Measurements from ENCODE around the gene NACC2.

NACC2 gene

DNA sequence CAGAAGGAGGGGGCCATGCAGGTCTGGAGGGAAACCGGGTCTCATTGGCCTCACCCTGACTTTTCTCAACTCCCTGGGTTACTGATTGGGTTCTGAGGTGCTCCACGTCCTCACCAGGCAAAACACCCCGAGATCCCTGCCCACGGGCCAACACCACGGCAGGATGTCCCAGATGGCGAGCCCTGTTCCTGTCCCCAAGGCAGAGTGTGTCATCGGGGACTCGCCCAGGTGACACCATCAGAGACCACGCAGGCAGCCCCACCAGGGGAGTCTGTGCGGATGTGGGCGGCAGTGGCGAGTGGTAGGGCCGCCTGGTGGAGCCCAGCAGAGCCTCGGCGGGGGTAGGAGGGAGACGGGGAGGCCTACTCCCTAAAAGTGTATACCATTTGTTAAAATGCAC is 74.9 kb downstream of the NACC2 start:
- no peak for DNase-seq

DNA sequence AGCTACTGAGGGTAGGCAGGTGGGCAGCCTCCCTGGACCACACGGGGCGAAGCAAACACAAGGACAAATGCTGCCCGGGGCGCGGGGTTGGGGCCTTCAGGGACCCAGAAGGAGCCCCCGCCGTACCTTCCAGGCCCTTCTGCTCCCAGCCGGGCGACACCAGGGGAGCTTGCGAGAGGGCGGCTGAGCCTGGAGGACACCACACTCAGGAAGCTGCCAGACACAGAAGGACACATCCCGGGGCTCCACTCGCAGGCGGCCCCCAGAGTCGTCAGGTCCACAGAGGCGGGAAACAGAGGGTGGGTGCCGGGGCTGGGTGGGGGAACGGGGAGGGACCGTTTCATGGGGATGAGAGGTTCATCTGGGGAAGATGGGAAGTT is 75.4 kb downstream of the NACC2 start:
- no peak for DNase-seq

DNA sequence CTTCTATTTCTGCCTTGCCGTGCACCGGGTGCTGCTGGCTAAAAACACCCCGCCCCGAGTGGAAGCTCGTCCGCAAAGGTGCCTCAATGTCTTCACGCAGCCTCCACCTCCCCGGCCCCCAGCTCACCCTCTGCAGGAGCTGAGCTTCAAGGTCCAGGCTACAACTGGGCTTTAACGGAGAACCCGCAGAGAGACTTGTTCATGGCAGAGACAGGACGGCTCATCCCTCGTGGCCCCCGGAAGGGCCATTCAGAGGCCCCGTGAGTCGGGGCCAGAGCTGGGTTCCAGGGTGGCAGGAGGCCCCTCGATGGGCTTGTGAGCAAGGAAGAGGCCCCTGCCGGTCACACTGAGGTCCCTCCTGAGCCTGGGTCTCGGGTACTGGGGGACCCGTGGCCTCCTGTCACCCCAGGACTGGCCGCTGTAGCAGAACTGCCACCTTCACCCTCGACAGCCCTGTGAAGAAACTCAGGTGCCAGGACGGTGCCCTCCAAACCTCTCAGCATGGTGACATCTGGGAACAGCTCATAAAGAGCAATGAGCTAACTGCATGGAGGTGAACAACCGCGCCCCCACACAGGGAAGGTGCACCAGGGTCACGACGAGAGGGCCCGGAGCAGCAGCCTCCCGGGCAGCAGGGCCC is 75.9 kb downstream of the NACC2 start:
- no peak for DNase-seq

DNA sequence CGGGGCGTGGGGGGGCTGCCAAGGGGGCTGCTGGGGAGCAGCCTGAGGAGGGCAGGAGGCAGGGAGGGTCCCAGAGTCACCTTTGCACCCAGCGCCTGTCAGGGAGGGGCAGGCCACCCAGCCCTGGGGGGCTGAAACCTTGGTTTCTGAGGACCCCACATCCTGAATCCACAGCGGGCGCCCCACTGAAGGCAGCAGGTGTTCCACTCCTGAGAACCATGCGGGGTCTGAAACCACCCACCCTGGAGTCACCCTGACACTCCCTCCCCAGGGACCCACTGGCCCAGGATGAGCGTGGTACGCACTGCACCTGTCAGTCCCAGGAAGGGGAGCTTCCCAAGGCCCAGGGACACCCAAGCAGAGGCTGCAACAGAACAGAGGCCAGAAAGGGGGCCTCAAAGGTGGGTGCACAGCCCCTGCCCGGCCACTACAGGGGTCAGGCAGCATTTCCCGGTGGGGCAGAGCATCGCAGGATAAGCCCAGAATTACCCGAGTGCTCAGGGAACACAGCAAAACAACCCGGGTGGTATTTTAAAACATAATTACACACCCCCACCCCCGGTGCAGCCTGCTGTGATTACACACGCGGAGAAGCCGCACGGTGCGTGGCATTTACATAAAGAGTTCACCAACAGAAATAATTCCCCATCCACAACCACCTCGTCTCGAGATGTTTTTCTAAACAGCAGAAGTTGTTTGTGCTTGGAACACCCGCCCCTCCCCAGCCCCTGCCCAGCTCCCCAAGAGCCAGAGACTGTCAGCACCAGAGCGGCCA is 76.6 kb downstream of the NACC2 start:
- no peak for DNase-seq

DNA sequence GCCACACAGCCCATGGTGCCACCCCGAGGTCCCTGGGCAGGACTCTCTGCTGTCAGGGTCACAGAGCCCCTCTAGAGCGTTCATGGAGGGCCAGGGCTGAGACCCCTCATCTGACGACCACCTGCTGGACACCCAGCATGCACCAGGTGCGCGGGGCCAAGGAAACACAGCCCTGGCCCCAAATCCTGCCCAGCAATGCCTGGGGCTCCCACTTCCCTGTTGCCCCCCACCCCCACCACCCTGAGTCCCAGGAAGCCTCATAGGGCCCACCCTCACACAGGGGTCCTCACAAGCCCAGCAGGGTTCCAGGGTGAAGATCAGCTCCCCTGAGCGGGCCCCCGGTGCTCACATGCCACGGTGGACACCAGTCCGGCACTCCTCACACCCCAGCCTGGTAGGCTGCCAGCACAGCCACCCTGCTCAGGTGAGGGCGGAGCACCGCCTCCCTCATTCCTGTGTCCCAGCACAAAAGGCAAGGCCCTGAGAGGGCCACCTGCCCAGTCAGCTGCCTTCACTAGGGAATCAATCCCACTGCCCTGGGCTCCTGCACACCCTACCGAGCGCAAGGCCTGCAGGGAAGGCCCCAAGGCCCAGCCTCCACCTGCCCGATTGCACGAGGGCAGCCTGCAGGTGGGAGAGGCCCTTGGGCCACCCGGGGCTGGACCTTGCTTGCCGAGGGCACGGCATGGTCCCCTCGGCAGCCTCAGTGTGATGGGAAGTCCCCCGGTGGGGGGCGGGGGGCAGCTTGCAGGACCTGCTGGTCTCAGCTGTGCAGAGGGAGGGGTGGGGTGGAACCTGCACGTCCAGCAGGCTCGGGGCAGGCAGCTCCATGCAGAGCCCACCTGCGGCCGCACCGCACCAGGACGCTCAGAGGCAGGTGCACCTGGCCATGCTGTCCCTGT is 77.5 kb downstream of the NACC2 start:
- no peak for DNase-seq

DNA sequence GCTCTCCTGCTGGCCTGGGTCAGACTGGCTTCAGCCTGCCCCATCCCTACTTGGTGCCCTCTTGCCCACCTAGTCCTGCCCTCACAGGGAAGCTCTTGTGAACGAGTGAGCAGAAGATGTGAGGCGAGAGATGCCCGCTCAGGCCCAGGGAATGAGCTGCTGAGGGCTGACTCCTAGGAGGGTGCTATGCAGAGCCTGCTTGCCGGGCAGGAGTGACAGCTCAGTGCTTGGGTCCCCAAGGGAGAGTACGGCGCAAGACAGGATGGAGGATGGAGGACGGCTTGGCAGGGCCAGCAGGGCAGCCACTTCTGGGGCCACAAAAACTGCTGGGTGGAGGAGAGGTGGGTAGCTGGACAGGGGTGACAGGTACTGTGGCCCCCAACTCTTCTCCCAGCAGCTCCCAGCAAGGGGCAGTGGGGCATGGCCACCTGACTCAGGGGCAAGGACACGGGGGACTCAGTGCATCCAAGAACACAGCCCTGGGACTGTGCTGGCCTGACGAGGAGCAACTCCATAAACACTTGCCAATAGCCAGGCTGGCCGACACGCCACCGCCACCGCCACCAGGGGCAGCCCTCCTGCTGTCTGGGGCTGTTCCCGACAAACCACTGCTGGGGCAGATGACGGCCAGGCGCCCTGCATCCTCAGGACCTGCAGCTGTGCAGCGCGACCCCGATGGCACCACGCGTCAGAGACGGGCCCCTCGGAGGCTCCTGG is 78.4 kb downstream of the NACC2 start:
- no peak for DNase-seq

DNA sequence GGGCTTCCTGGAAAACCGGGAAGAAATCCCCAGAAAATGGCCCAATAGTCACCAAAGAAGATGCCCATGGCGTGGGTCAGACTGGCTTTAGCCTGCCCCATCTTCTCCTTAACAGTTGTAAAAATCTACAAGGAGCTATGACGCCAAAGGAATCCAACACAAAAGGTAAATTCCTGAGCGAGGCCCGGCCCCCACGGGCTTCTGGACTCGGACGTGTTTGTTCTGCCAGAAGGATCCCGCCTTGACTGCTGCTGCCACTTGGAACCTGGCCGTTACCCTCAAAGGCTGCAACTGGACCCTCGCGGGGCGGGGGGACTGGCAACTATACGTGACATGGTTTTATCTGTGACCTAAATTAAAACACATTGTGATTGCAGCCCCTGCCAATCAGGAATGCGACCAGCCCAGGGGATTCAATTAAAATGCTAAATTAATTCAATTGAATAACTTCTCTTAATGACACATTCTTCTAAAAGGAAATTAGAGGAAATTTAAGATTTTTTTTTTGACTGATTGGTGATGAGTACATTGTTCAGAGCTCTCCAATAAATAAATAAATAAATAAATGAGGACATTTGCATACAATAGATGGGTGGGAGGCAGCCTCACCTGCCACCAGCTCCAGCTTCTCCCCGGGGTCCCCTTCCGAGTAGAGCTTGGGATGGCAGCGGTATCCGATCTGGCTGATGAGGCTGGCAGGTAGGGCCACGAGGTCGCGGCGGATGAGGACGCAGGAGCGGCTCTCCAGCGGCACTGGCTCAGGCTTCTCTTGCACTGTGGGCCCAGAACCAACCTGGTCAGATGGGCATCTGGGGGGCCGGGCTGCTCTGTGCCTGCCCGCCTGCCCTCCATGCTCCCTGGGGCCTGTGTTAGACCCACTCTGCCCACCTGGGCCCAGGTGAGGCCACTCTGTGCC is 79.2 kb downstream of the NACC2 start:
- no peak for DNase-seq

DNA sequence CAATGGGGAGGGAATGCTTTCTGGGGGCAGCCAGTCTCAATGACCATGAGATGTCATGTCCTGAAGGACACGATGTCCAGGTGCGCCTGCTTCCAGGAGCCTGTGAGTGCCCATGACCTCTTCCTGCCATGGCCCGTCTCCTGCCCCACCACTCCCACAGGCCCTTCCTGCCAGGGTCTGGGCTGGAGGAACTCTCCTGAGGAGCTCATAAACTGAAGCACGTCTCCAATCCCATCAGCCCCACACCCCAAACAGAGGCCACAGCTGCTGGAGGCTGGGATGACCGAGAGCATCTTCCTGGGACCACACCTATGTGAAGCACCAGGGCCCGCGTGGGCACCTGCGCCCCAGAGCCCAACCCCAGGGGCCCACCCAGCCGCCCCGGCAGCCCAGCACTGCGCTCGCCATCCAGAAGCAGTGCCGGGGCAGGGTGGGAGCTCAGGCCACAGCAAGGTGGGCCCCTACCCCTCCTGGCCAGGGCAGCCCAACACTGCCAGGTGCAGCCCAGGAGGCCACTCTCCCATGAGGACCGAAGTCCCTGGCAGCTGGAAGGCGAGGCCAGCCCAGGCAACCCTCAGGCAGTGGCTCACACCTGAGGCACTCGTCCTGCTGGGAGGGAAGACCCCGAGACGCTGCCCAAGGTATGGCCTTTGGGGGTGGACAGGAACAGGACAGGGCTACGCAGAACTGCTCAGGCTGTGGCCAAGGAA is 80.0 kb downstream of the NACC2 start:
- DNase-seq, result no peak

DNA sequence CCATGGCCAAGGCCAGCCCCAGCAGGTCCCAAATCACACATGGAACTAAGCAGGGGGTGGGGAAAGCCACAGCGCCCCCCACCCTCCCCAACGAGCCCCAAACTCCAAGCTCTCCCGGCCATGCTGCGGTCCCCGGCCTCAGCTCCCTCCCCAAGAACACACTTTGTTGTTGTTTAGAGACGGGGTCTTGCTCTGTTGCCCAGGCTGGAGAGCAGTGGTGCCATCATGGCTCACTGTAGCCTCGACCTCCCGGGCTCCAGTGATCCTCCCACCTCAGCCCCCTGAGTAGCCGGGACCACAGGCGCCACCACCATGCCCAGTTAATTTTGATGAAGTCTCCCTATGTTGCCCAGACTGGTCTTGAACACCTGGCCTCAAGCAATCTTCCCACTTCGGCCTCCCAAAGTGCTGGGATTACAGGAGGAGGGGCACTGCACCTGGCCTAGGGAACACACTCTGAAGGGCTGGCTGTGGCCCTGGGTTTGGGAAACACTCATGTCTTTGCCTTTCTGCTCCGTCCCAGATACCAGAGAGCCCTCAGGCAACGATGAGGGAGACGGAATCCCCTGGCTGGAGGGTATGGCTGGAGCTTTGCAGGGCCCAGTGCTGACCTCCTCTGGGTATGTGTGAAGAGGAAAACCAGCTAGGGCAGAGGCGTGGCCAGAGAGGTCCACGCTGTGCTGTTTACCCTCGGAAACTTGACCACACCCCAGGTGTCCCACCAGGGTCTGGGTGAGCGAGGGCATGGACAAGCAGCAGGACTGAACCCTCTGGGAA is 80.8 kb downstream of the NACC2 start:
- no peak for DNase-seq

DNA sequence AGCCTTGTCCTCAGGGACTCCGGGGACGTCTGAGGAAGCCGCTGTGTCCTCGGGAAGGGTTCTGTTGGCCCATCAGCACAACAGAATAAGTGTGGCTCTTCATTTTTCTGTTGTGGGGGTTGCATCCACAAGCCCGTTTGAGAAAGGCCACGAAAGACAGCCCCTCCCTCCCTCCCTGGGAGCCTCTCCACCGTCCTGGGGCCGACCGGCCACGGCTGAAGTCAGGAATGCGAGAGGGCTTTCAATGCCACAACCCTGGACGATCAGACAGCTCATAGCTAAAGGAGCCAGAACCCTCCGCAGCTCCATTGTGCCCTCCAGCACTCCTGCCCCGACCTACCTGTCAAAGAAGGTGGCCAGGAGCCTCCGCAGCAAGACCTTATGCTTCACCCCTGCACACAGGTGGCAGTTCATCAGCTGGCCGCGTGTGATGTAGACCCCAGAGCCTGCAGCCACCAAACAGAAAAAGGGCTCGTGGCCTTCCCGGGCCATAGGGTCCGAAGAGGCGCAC is 81.5 kb downstream of the NACC2 start:
- no peak for DNase-seq

DNA sequence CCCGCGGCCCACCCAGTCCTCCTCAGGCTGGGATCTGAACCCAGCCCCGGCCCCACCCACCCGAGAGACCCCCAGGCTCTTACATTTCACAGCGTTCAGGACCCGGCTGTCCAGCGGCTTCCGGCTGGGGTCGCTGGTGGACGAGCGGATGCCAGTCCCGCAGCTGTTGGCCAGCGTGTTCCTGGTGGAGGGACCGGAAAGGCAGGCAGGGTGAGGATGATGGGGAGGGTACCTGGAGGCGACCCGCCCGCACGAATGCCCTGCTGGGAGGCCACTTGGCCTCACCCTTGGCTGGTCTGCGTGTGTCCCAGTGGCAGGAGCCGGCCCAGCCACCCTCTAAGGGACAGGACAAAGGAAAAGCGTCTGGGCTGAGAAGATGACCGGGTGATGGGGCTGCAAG is 82.0 kb downstream of the NACC2 start:
- no peak for DNase-seq

DNA sequence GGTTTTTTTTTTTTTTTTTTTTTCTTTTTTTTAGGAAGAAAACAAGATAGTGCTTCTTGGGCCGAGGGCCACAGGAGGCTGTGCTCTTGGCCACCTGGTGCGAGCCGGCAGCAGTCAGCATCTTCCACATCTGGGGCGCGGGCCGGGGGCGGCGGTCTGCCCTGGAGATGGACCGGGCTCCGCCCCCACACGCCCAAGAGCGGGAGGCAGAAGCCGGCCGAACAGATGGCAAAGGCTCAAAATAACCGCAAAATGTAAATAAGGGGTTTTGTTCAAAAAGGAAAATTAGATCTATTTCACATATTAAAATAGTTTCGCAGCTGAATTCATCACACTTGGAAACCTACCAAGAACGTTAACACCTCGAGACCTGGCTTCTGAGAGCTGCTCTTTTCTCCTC is 82.4 kb downstream of the NACC2 start:
- DNase-seq, result no peak

DNA sequence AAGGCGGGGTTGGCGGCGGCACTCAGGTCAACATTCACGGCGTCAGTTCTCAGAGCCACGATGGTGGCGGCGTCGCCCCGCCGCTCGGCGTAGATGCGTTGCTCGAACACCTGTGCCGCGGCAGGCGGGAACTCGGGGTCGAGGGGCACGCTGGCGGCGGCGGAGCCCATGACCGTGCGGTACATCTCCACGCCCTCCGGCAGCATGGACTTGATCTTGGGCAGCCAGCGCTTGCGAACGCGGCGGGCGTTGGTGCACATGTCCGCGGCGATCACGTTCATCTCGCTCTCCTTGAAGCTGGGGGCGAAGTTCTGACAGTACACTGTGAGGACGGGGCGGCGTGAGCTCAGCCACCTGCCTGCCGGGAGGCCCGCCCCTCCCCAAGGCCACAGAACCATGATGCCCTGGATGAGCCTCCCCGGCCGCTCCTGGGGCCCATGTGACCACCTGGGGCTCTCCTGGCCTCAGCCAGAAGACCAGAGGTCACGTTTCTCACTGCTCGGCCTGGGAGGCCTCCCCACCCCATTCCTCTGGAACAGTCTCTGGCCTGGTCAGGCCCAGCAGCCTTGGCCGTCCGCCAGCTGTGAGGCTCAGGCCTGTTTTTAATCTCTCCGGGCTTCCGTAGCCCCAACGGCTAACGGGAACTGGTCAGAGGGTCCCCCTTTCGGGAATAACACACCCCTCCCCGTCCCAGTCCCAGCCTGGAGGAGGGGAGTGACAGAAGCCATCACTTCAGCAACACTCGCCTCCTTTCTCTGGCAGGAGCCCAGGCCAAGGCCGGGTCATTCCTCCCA is 83.2 kb downstream of the NACC2 start:
- no peak for DNase-seq

DNA sequence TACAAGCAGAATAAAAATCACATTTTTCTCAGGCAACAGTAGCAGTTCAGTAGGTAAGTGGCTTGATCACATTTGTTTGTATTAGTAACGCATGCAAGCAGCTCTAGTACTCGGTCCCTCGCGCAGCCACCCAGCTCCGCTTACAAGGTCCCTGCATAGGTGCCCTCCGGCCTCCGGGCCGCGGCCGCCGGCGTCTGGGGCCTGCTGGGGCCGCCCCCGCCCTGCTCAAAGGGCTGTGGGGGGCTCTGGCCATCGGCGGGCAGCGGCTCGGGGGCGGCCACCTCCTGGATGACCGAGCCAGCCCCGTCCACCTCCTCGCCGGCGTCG is 83.8 kb downstream of the NACC2 start:
- DNase-seq, result no peak

DNA sequence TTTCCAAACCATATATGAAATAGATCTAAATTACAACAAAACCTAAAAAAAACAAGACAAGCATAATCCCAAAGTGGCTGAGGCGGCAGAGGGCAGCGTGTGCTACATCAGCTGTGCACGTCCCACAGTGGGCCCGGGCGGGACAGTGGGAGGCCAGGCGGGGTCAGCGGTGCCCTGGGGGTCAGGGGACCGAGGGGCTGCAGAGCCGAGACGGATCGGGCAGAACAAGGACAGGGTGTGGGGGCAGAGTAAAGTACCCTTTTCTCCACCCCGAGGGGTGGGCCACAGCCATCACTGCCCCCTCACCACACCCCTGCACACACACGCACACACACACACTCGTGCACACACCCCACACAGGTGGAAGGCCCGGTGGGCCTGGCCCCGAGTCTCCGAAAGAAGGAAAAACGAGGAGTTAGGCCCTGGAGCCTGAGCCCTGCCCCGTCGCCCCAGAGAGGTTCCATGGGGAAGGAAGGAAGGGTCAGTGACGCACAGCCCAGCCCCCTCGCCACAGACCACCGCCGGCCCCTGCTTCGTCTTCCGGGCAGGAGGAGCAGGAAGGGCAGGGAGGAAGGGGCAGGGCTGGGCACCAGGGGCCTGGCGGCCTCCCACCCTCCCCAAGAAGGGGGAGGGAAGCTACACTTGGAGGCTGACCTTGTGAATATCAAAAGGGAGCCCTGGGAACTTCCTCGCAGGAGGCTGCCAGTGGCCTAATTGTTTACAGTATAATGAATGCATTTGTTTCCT is 84.3 kb downstream of the NACC2 start:
- DNase-seq, result no peak

DNA sequence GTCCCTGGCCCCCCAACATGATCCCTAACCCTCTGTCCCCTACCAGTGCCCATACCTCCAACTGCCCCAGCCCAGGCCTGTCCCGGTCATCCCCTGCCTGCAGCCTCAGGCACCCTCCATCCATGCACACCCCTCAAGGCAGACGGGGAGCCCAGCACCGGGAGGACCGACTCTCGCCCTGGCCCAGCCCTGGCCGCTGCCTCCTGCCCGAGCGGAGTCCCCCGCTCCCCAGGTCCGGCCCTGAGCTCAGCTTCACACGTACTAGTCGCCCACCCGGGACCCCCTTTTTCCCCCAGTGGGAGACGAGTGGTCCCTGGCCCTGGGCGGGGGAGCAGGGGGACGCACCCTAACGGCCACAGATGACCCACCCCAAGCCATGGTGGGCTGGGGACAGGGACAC is 84.9 kb downstream of the NACC2 start:
- no peak for DNase-seq

DNA sequence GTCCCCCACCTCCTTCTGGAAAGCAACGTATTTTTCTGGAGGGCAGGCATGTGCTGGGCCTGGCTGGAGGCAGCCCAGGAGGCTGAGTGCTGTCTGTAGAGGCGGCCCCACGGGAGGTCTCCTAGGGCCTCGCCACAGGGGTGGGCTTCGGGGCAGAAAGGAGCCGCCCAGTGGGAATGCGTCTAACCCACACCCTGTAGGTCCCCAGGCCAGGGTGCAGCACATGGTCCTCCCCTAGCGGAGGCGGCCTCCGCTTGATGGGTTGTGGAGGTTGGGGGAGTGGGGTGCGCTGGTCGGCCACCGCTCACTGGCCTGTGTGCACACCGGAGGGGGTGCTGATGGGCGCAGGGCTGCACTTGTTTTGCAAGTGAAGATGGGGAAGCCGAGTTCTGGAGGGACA is 85.6 kb downstream of the NACC2 start:
- no peak for DNase-seq

DNA sequence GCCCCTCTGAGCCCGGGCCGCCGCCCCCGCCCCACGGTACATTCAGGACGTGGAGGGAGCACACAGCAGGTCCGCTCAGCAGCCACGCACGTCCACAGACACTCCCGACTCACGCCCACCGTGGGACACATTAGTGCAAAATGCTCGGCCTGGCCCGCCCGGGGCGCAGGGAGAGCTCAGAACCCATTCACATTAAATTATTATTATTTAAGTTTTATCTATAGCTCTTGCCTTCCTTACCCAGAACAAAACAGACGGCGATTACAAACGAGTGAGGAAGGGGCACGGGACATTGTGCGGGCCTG is 86.4 kb downstream of the NACC2 start:
- no peak for DNase-seq

Data from MV-4-11 (cell line).